H1 (cell line): ENCODE results near the gene TRMT61A. TPM values are rescaled to one million over a fixed set of nuclear protein-coding genes. Genes with fewer than 3 reads are reported as not detected.

Experiments
- FOSL1 ChIP-seq: IDR thresholded peaks from 2 replicates; pipeline ENCODE4 v1.6.1; 2011; ENCODE audit warnings: mild to moderate bottlenecking, low read depth, low read length, moderate library complexity; ENCODE audit not compliant: insufficient read depth
- RXRA ChIP-seq: IDR thresholded peaks from 2 replicates; pipeline ENCODE4 v1.6.1; 2011; ENCODE audit warnings: low read depth, mild to moderate bottlenecking, low read length, moderate library complexity; ENCODE audit not compliant: insufficient read depth
- polyA plus RNA-seq, 7 experiments: library from polyadenylated mRNA; depleted of rRNA in 3 of 7; stranded (reverse) in 5 of 7; unstranded in 2 of 7; fragments of >200 nt in 5 of 7; fragments of 200-250 nt in 2 of 7; gene quantifications; 1 replicate in 5 of 7; 2 replicates in 1 of 7; 4 replicates in 1 of 7; pipeline versions ENCODE4 v1.2.1 to v1.2.3, GENCODE V29; 2011 to 2013; ENCODE audit warnings: missing spikeins in 2 of 7, mixed read lengths in 2 of 7
- total RNA-seq: library from RNA; stranded (reverse); fragmentation: NEBNext Ultra II Directional; extraction: Animal tissue kit (Norgen Biotek cat#: 25700); gene quantifications from 2 replicates; pipeline ENCODE4 v1.2.1, GENCODE V29; 2021

The TRMT61A gene
- total and polyA plus RNA-seq, 2 of the 8 experiments (the other 6 are each of a cell fraction or from before 2014, with no cell fraction given): 15.8 to 19.0 TPM

- no peak for TF ChIP-seq RXRA
- TF ChIP-seq FOSL1: no peak
Measured at GRCh38 chr14:103560691-103561090, 31.7 kb downstream of the TRMT61A start (continued).
